SK-N-SH (cell line): ENCODE results near the gene ATF6B. TPM values are rescaled to one million over a fixed set of nuclear protein-coding genes. Genes with fewer than 3 reads are reported as not detected.

Source experiments
- CTCF ChIA-PET: fragments of 300-600, 350-600 bp; formaldehyde crosslinking; extraction: SDS; loops from one replicate; lab custom pipeline; 2021; lab: Yijun Ruan, JAX
- POLR2A ChIA-PET: fragments of 350-600 bp; sonication (Branson Sonifier 250); formaldehyde crosslinking; extraction: SDS; loops from one replicate; lab custom pipeline; 2020; ENCODE audit warnings: antibody characterized with exemption, inconsistent platforms; lab: Yijun Ruan, JAX
- DNase-seq: peaks from one replicate; pipeline ENCODE4 v3.0.0; 2012
- H2AFZ ChIP-seq: fragments of 200-600 bp; sonication (generic); 2 replicates; pipeline ENCODE4 v1.8.1; 2016; ENCODE audit warnings: antibody characterized with exemption, mild to moderate bottlenecking, low read depth
- H3F3A ChIP-seq: fragments of 200-600 bp; sonication (generic); replicated peaks from 2 replicates; pipeline ENCODE3; 2016; ENCODE audit warnings: antibody characterized with exemption, mild to moderate bottlenecking; ENCODE audit not compliant: insufficient read depth
- H3K27ac ChIP-seq, 2 experiments: fragments of 200-500 bp in 1 of 2; fragments of 200-600 bp in 1 of 2; sonication (Bioruptor generic) in 1 of 2; sonication (generic), shearing (Covaris generic) in 1 of 2; 2 replicates each; pipeline versions ENCODE4 v1.5.1 to v1.6.1; 2014 to 2016; ENCODE audit warnings: low read depth in 2 of 2, inconsistent platforms in 1 of 2, low read length in 1 of 2, mild to moderate bottlenecking in 1 of 2, mixed read lengths in 1 of 2
- H3K27me3 ChIP-seq: fragments of 200-600 bp; sonication (generic), shearing (Covaris generic); 2 replicates; pipeline ENCODE4 v1.6.1; 2016; ENCODE audit warnings: mixed run types; ENCODE audit not compliant: insufficient read depth
- H3K36me3 ChIP-seq, 2 experiments: fragments of 200-500 bp in 1 of 2; fragments of 200-600 bp in 1 of 2; sonication (Bioruptor generic) in 1 of 2; sonication (generic) in 1 of 2; replicated peaks in 1 of 2; 2 replicates each; pipeline versions ENCODE3 to v1.5.1; 2014 to 2016; ENCODE audit warnings: low read length in 1 of 2, mild to moderate bottlenecking in 1 of 2; ENCODE audit not compliant: insufficient read depth in 2 of 2, control insufficient read depth in 1 of 2
- H3K4me1 ChIP-seq, 2 experiments: fragments of 200-500 bp in 1 of 2; fragments of 200-600 bp in 1 of 2; sonication (Bioruptor generic) in 1 of 2; sonication (generic), shearing (Covaris generic) in 1 of 2; 2 replicates each; pipeline versions ENCODE4 v1.5.1 to v1.6.1; 2014 to 2016; ENCODE audit warnings: low read depth in 1 of 2, low read length in 1 of 2, mixed run types in 1 of 2; ENCODE audit not compliant: insufficient read depth in 2 of 2, control insufficient read depth in 1 of 2
- H3K4me2 ChIP-seq: fragments of 200-600 bp; sonication (generic), shearing (Covaris generic); 2 replicates; pipeline ENCODE4 v1.6.1; 2017; ENCODE audit warnings: mixed run types
- H3K4me3 ChIP-seq, 2 experiments: fragments of 200-500 bp in 1 of 2; fragments of 200-600 bp in 1 of 2; sonication (Bioruptor generic) in 1 of 2; sonication (generic), shearing (Covaris generic) in 1 of 2; 2 replicates each; pipeline versions ENCODE4 v1.5.1 to v1.8.1; 2014 to 2016; ENCODE audit warnings: low read depth in 2 of 2, inconsistent platforms in 1 of 2, low read length in 1 of 2, mild to moderate bottlenecking in 1 of 2, mixed read lengths in 1 of 2, moderate library complexity in 1 of 2
- H3K79me2 ChIP-seq: fragments of 200-600 bp; sonication (generic); 2 replicates; pipeline ENCODE4 v1.8.1; 2017; ENCODE audit warnings: mild to moderate bottlenecking; ENCODE audit not compliant: insufficient read depth
- H3K9ac ChIP-seq: fragments of 200-600 bp; sonication (generic); 2 replicates; pipeline ENCODE4 v1.6.1; 2017; ENCODE audit warnings: mixed run types
- H3K9me2 ChIP-seq: fragments of 200-600 bp; sonication (generic); 2 replicates; pipeline ENCODE4 v1.6.1; 2017; ENCODE audit warnings: mixed run types
- H3K9me3 ChIP-seq: fragments of 200-600 bp; sonication (generic); 2 replicates; pipeline ENCODE4 v1.6.1; 2017; ENCODE audit warnings: mixed run types, mild to moderate bottlenecking, moderate library complexity
- H4K20me1 ChIP-seq: fragments of 200-600 bp; sonication (generic); 2 replicates; pipeline ENCODE4 v1.6.1; 2017; ENCODE audit warnings: mild to moderate bottlenecking, mixed run types; ENCODE audit not compliant: insufficient read depth
- CTCF ChIP-seq: fragments of 200-600 bp; sonication (generic); IDR thresholded peaks from 2 replicates; pipeline ENCODE4 v1.6.1; 2017; ENCODE audit warnings: antibody characterized with exemption, mild to moderate bottlenecking, moderate library complexity
- EP300 ChIP-seq, 2 experiments: IDR thresholded peaks; 2 replicates each; pipeline versions ENCODE4 v1.4.0 to v1.6.1; 2012; ENCODE audit warnings: borderline replicate concordance in 1 of 2, low read depth in 1 of 2, low read length in 1 of 2
- FOSL2 ChIP-seq: IDR thresholded peaks from 2 replicates; pipeline ENCODE4 v1.4.0; 2012; ENCODE audit warnings: low read depth, mild to moderate bottlenecking, moderate library complexity, borderline replicate concordance
- GABPA ChIP-seq: IDR thresholded peaks from 2 replicates; pipeline ENCODE4 v1.4.0; 2012; ENCODE audit warnings: low read depth, mild to moderate bottlenecking
- JUND ChIP-seq: IDR thresholded peaks from 2 replicates; pipeline ENCODE4 v1.4.0; 2012
- MAX ChIP-seq: IDR thresholded peaks from 2 replicates; pipeline ENCODE4 v1.4.0; 2012; ENCODE audit warnings: low read depth
- NFIC ChIP-seq: IDR thresholded peaks from 2 replicates; pipeline ENCODE4 v1.4.0; 2012; ENCODE audit warnings: borderline replicate concordance
- NRF1 ChIP-seq: IDR thresholded peaks from 2 replicates; pipeline ENCODE4 v1.6.1; 2012; ENCODE audit warnings: low read depth, mild to moderate bottlenecking, low read length
- PBX3 ChIP-seq: IDR thresholded peaks from 2 replicates; pipeline ENCODE4; 2012
- POLR2AphosphoS5 ChIP-seq: IDR thresholded peaks from 2 replicates; pipeline ENCODE4 v1.6.1; 2012; ENCODE audit warnings: low read depth, low read length
- RFX5 ChIP-seq: IDR thresholded peaks from 2 replicates; pipeline ENCODE4 v1.6.1; 2012; ENCODE audit warnings: mild to moderate bottlenecking, improper control_type of control experiment, low read length
- TAF1 ChIP-seq: IDR thresholded peaks from 2 replicates; pipeline ENCODE4 v1.6.1; 2012; ENCODE audit warnings: low read depth, mild to moderate bottlenecking, low read length, moderate library complexity, borderline replicate concordance
- TCF12 ChIP-seq: IDR thresholded peaks from 2 replicates; pipeline ENCODE4 v1.4.0; 2012
- YY1 ChIP-seq: IDR thresholded peaks from 2 replicates; pipeline ENCODE4 v1.4.0; 2012; ENCODE audit warnings: low read depth, mild to moderate bottlenecking
- ZBTB33 ChIP-seq: IDR thresholded peaks from 2 replicates; pipeline ENCODE4 v1.4.0; 2012; ENCODE audit warnings: low read depth, borderline replicate concordance
- WGBS: methylation state at CpG from one replicate; pipeline ENCODE4 v1.1.6; 2017; ENCODE audit warnings: low lambda C conversion rate; 5-methylcytosine and 5-hydroxymethylcytosine counted together
- polyA plus RNA-seq, 3 experiments: library from polyadenylated mRNA; depleted of rRNA; stranded (reverse); fragments of >200 nt; gene quantifications; 2 replicates each; pipeline ENCODE4 v1.2.3, GENCODE V29; 2012

Gene ATF6B
- polyA plus RNA-seq, 1 of the 3 experiments (the other 2 are of a cell fraction), result 61.3 TPM

- Histone ChIP-seq H3K9ac (peak overlapping the region; percentile 83), H3F3A (peaks cover 5% of the 10 kb centered on the region), H3K9me3 (no peaks in the 10 kb centered on the region), H2AFZ (peak overlapping the region; percentile 89), H3K4me3 (peak overlapping the region; percentile 58 to 97), H3K27ac (peak overlapping the region; percentile 66 to 83), H3K4me2 (peak overlapping the region; percentile 98), H3K36me3 (peaks cover 9 to 10% of the 10 kb centered on the region in 2 experiments), H4K20me1 (no peaks in the 10 kb centered on the region), H3K27me3 (no peaks in the 10 kb centered on the region), H3K9me2 (no peaks in the 10 kb centered on the region), H3K4me1 (peaks cover 18 to 22% of the 10 kb centered on the region in 2 experiments; a peak in 3 of 4 replicates), H3K79me2 (peaks cover 33% of the 10 kb centered on the region; the same call in 1 of the 2 replicates)
- ChIA-PET CTCF (interaction anchor here (0.6 to 6.2 kb wide), 9 partner anchors 12 to 171 kb away, joined by 3 to 43 read pairs (median 5); partner anchors contain the start of gene TNXB), POLR2A (interaction anchor here (0.9 to 1.9 kb wide), 6 partner anchors 11 to 66 kb away, joined by 3 to 6 read pairs (median 3); partner anchors contain the start of gene AGPAT1)
- 30% methylated on average over 20 of the region's 22 CpGs for WGBS
- TF ChIP-seq NFIC (peak; percentile 86), POLR2AphosphoS5 (no peak)
- DNase-seq, result no peak
Measured at GRCh38 chr6:32129297-32130088, 1.4 kb upstream of the ATF6B start.

- H3K27me3 ChIP-seq, result no peaks in the 10 kb centered on the region
- peaks cover 5% of the 10 kb centered on the region for H3F3A ChIP-seq
- peaks cover 36% of the 10 kb centered on the region; the same call in 1 of the 2 replicates for H3K79me2 ChIP-seq
- TF ChIP-seq MAX (no peak), JUND (no peak), NRF1 (no peak), CTCF (no peak), PBX3 (no peak), EP300 (IDR thresholded peaks at IDR 0.05; ENCODE audit: borderline replicate concordance in 1 of 2, low read depth in 1 of 2, low read length in 1 of 2) (no peak), YY1 (no peak), TAF1 (no peak), RFX5 (no peak), ZBTB33 (no peak), FOSL2 (no peak), TCF12 (no peak), GABPA (no peak)
- peaks cover 18 to 22% of the 10 kb centered on the region in 2 experiments; a peak in 3 of 4 replicates for H3K4me1 ChIP-seq
- WGBS, result 72% methylated on average over 7 of the region's 13 CpGs
- H3K9ac ChIP-seq, result 0 out of 2 replicates have a peak overlapping the region, but pooled peaks have one; percentile 83
- H3K9me3 ChIP-seq, result no peaks in the 10 kb centered on the region
- H3K4me2 ChIP-seq, result peak overlapping the region; percentile 98
- H3K36me3 ChIP-seq, result peaks cover 11 to 13% of the 10 kb centered on the region in 2 experiments
- H3K4me3 ChIP-seq, result peak overlapping the region; percentile 58 to 97
- H4K20me1 ChIP-seq, result no peaks in the 10 kb centered on the region
- peak overlapping the region; percentile 18 to 66; a peak in 2 of 4 replicates for H3K27ac ChIP-seq
- DNase-seq, result no peak
- no peak overlapping the region for H2AFZ ChIP-seq
- CTCF ChIA-PET, result interaction anchor here (1.0 to 6.2 kb wide), 7 partner anchors 11 to 740 kb away, joined by 3 to 43 read pairs (median 6); partner anchors contain the start of gene TNXB
- POLR2A ChIA-PET, result interaction anchor here (0.5 to 1.9 kb wide), 5 partner anchors 11 to 1422 kb away, joined by 3 to 6 read pairs (median 4); partner anchors contain the start of gene ZBTB12
- H3K9me2 ChIP-seq, result no peaks in the 10 kb centered on the region
Measured at GRCh38 chr6:32128751-32129296, 778 bp upstream of the ATF6B start.
